WTC11 (cell line): ENCODE results near the gene AASDHPPT.

Experiments
- ARID4B ChIP-seq: sonication (generic); formaldehyde crosslinking; IDR thresholded peaks from 2 replicates; pipeline ENCODE4 v1.8.0; 2023; ENCODE audit warnings: missing genetic modification reagents, mild to moderate bottlenecking, borderline replicate concordance
- CTCF ChIP-seq: fragments of 200-600 bp; IDR thresholded peaks from 2 replicates; pipeline ENCODE4 v1.8.0; 2022; ENCODE audit warnings: antibody characterized with exemption
- FOXK1 ChIP-seq: sonication (generic); formaldehyde crosslinking; IDR thresholded peaks from 2 replicates; pipeline ENCODE4 v1.8.0; 2022; ENCODE audit warnings: mild to moderate bottlenecking, moderate library complexity, missing genetic modification reagents
- MYBL2 ChIP-seq: sonication (generic); formaldehyde crosslinking; IDR thresholded peaks from 2 replicates; pipeline ENCODE4 v1.8.1; 2023; ENCODE audit warnings: mild to moderate bottlenecking, moderate library complexity, missing genetic modification reagents
- NFE2L1 ChIP-seq: sonication (generic); formaldehyde crosslinking; IDR thresholded peaks from 2 replicates; pipeline ENCODE4 v1.8.1; 2023; ENCODE audit warnings: missing genetic modification reagents
- NFYB ChIP-seq: sonication (generic); formaldehyde crosslinking; conservative IDR thresholded peaks from 2 replicates; pipeline ENCODE4 v1.8.0; 2022; ENCODE audit warnings: low read depth, missing genetic modification reagents
- NR1H2 ChIP-seq: sonication (generic); formaldehyde crosslinking; IDR thresholded peaks from 2 replicates; pipeline ENCODE4 v1.9.0; 2021; ENCODE audit warnings: mild to moderate bottlenecking, moderate library complexity, missing genetic modification reagents
- NR2C2 ChIP-seq: sonication (generic); formaldehyde crosslinking; IDR thresholded peaks from 2 replicates; pipeline ENCODE4 v1.8.0; 2022; ENCODE audit warnings: mild to moderate bottlenecking, missing genetic modification reagents
- SMAD4 ChIP-seq: sonication (generic); formaldehyde crosslinking; IDR thresholded peaks from 2 replicates; pipeline ENCODE4 v1.8.0; 2022; ENCODE audit warnings: mild to moderate bottlenecking, missing genetic modification reagents
- TCF7 ChIP-seq: sonication (generic); formaldehyde crosslinking; IDR thresholded peaks from 2 replicates; pipeline ENCODE4 v1.8.0; 2022; ENCODE audit warnings: mild to moderate bottlenecking, low read depth, missing genetic modification reagents, moderate library complexity
- ZNF317 ChIP-seq: sonication (generic); formaldehyde crosslinking; IDR thresholded peaks from 2 replicates; pipeline ENCODE4 v1.8.1; 2023; ENCODE audit warnings: low read depth, mild to moderate bottlenecking, moderate library complexity, missing genetic modification reagents, borderline replicate concordance
- TF ChIP-seq, protein P1 (sequence below): sonication (generic); formaldehyde crosslinking; IDR thresholded peaks from 2 replicates; pipeline ENCODE4 v1.8.1; 2023; ENCODE audit warnings: mild to moderate bottlenecking, missing genetic modification reagents

- TF ChIP-seq MYBL2 = no peak
- no peak for TF ChIP-seq TCF7
- no peak for TF ChIP-seq ARID4B
- TF ChIP-seq SMAD4 = no peak
- no peak for TF ChIP-seq CTCF
- TF ChIP-seq NFYB (CRISPR knock-in tag) = no peak
- TF ChIP-seq, protein P1, sequence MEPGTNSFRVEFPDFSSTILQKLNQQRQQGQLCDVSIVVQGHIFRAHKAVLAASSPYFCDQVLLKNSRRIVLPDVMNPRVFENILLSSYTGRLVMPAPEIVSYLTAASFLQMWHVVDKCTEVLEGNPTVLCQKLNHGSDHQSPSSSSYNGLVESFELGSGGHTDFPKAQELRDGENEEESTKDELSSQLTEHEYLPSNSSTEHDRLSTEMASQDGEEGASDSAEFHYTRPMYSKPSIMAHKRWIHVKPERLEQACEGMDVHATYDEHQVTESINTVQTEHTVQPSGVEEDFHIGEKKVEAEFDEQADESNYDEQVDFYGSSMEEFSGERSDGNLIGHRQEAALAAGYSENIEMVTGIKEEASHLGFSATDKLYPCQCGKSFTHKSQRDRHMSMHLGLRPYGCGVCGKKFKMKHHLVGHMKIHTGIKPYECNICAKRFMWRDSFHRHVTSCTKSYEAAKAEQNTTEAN (CRISPR knock-in tag) = no peak
- TF ChIP-seq NR1H2 = no peak
- no peak for TF ChIP-seq NFE2L1 (CRISPR knock-in tag)
- no peak for TF ChIP-seq FOXK1 (CRISPR knock-in tag)
- no peak for TF ChIP-seq ZNF317
- TF ChIP-seq NR2C2 (CRISPR knock-in tag) = no peak
These were observed 9.4 kb downstream of the AASDHPPT start for GRCh38 chr11:106086850-106087249.
